Endodermal cell (in vitro differentiated cells): ENCODE measurements around the gene ANO9. TPM values are rescaled to one million over a fixed set of nuclear protein-coding genes. Genes with fewer than 3 reads are reported as not detected.

Experiments
- DNase-seq: peaks from one replicate; pipeline ENCODE4 v3.0.0-alpha.2; 2017
- H3K27ac ChIP-seq: 2 replicates; pipeline ENCODE4 v1.5.1; 2013; ENCODE audit warnings: mild to moderate bottlenecking, low read depth, low read length, moderate library complexity
- H3K27me3 ChIP-seq: 2 replicates; pipeline ENCODE4 v1.6.1; 2013; ENCODE audit warnings: mild to moderate bottlenecking, low read length, moderate library complexity; ENCODE audit not compliant: insufficient read depth, control insufficient read depth, poor library complexity, severe bottlenecking
- H3K36me3 ChIP-seq: 2 replicates; pipeline ENCODE4 v1.7.0; 2013; ENCODE audit warnings: mild to moderate bottlenecking, low read length, moderate library complexity; ENCODE audit not compliant: control insufficient read depth, insufficient read depth
- H3K4me1 ChIP-seq: one replicate; pipeline ENCODE4 v1.7.0; 2013; ENCODE audit warnings: low read length; ENCODE audit not compliant: control insufficient read depth, insufficient read depth
- H3K4me3 ChIP-seq: 2 replicates; pipeline ENCODE4 v1.5.1; 2013; ENCODE audit warnings: mild to moderate bottlenecking, low read length, moderate library complexity
- H3K9ac ChIP-seq: 2 replicates; pipeline ENCODE4 v1.6.1; 2013; ENCODE audit warnings: mild to moderate bottlenecking, low read length, moderate library complexity; ENCODE audit not compliant: poor library complexity, severe bottlenecking; ENCODE audit errors: extremely low read depth
- H3K9me3 ChIP-seq: 2 replicates; pipeline ENCODE4 v1.6.1; 2013; ENCODE audit warnings: mild to moderate bottlenecking, low read length, moderate library complexity; ENCODE audit not compliant: control insufficient read depth
- H3K27ac Mint-ChIP-seq: 2 replicates; pipeline ENCODE4 v1.8.0; 2020; ENCODE audit warnings: mixed read lengths
- H3K27me3 Mint-ChIP-seq: 2 replicates; pipeline ENCODE4 v1.8.0; 2021; ENCODE audit warnings: mild to moderate bottlenecking, mixed read lengths; ENCODE audit not compliant: insufficient read depth
- H3K36me3 Mint-ChIP-seq: 2 replicates; pipeline ENCODE4 v1.8.0; 2020; ENCODE audit warnings: low read depth, mixed read lengths
- H3K4me1 Mint-ChIP-seq: 2 replicates; pipeline ENCODE4 v1.8.0; 2020; ENCODE audit warnings: mixed read lengths
- H3K4me3 Mint-ChIP-seq: 2 replicates; pipeline ENCODE4 v1.8.0; 2020; ENCODE audit warnings: mild to moderate bottlenecking, moderate library complexity, mixed read lengths
- H3K9me3 Mint-ChIP-seq: 2 replicates; pipeline ENCODE4 v1.8.0; 2020; ENCODE audit warnings: mild to moderate bottlenecking, mixed read lengths
- WGBS, 2 experiments: methylation state at CpG; one replicate each; pipeline versions ENCODE4 v1.1.5 to v1.1.7; 2013; ENCODE audit warnings: missing lambda C conversion rate in 2 of 2, mixed read lengths in 1 of 2; ENCODE audit not compliant: insufficient coverage in 1 of 2, insufficient read length in 1 of 2; 5-methylcytosine and 5-hydroxymethylcytosine counted together
- total RNA-seq, 2 donors: library from RNA; stranded (reverse); fragmentation: NEBNext Ultra II Directional in 1 of 2; extraction: Animal tissue kit (Norgen Biotek cat#: 25700) in 1 of 2; gene quantifications; 2 replicates in 1 of 2; 3 replicates in 1 of 2; pipeline ENCODE4 v1.2.1, GENCODE V29; 2021
- TF ChIP-seq, protein P1 (sequence below): fragments of 200-600 bp; sonication (generic); conservative IDR thresholded peaks from 2 replicates; pipeline ENCODE4 v1.5.0; 2021; ENCODE audit warnings: antibody characterized with exemption, mild to moderate bottlenecking

The ANO9 gene
- total RNA-seq, 2 donors from 2014 or later = 16.8 to 17.8 TPM

DNA sequence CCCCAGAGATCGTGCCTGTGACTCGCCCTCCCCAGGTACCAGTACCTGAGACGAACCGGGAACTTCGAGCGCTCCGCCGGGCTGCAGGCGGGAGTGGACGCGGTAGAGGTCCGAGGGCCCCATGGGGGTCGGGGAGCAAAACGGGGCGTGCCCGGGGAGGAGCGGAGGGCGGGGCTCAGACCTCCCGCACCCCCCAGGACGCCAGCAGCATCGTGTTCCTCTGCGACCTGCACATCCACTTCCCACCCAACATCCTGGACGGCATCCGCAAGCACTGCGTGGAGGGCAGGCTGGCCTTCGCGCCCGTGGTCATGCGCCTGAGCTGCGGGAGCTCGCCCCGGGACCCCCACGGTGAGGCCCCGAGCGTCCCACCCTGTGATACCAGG is 61.7 kb downstream of the ANO9 start:
- Mint-ChIP-seq H3K27me3 (no peaks in the 10 kb centered on the region), H3K27ac (no peak overlapping the region), H3K9me3 (no peaks in the 10 kb centered on the region), H3K4me3 (no peak overlapping the region), H3K4me1 (no peaks in the 10 kb centered on the region), H3K36me3 (peaks cover 26% of the 10 kb centered on the region)
- Histone ChIP-seq H3K9me3 (no peaks in the 10 kb centered on the region), H3K27me3 (no peaks in the 10 kb centered on the region), H3K36me3 (no peaks in the 10 kb centered on the region), H3K9ac (no peak overlapping the region), H3K4me1 (no peaks in the 10 kb centered on the region), H3K27ac (no peak overlapping the region), H3K4me3 (no peak overlapping the region)
- WGBS, 2 experiments = 95 to 96% methylated on average over 18 to 35 of the region's 35 CpGs
- TF ChIP-seq, protein P1, sequence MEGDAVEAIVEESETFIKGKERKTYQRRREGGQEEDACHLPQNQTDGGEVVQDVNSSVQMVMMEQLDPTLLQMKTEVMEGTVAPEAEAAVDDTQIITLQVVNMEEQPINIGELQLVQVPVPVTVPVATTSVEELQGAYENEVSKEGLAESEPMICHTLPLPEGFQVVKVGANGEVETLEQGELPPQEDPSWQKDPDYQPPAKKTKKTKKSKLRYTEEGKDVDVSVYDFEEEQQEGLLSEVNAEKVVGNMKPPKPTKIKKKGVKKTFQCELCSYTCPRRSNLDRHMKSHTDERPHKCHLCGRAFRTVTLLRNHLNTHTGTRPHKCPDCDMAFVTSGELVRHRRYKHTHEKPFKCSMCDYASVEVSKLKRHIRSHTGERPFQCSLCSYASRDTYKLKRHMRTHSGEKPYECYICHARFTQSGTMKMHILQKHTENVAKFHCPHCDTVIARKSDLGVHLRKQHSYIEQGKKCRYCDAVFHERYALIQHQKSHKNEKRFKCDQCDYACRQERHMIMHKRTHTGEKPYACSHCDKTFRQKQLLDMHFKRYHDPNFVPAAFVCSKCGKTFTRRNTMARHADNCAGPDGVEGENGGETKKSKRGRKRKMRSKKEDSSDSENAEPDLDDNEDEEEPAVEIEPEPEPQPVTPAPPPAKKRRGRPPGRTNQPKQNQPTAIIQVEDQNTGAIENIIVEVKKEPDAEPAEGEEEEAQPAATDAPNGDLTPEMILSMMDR = no peak
- no peak for DNase-seq

GRCh38 chr11:379205-380094 is 62.4 kb downstream of the ANO9 start:
- Histone ChIP-seq H3K36me3 (no peaks in the 10 kb centered on the region), H3K4me3 (no peak overlapping the region), H3K9ac (no peak overlapping the region), H3K27me3 (no peaks in the 10 kb centered on the region), H3K27ac (no peak overlapping the region), H3K9me3 (no peaks in the 10 kb centered on the region), H3K4me1 (no peaks in the 10 kb centered on the region)
- 96 to 98% methylated on average over 81 to 87 of the region's 87 CpGs for WGBS, 2 experiments
- DNase-seq = no peak
- Mint-ChIP-seq H3K27me3 (no peaks in the 10 kb centered on the region), H3K4me1 (no peaks in the 10 kb centered on the region), H3K36me3 (peaks cover 26% of the 10 kb centered on the region), H3K4me3 (no peak overlapping the region), H3K27ac (no peak overlapping the region), H3K9me3 (no peaks in the 10 kb centered on the region)
- TF ChIP-seq, protein P1 = no peak

DNA sequence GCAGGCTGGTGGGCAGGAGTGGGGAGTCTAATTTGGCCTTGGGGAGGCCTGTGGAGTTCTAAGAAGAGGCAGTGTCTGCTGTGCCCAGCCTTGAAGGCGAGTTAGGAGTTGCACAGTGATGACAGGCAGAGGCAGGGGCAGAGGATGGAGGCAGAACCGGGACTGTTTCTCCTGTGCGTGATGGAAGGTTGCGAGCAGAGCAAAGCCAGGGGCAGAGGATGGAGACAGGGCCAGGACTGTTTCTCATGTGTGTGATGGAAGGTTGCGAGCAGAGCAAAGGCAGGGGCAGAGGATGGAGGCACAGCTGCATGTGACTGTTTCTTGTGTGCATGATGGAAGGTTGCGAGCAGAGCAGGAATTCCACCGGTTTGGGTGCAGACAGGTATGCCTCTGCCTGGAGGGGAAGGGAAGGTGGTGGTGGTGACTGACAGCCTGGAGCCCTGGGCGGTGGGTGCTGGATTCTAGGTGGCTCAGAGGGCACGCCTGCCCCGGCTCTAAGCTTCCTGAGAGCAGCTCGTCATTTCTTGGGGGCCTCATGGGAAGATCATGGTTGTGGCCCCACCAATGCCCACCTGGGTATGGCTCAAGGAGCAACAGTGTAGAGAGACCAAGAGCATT is 63.8 kb downstream of the ANO9 start:
- Mint-ChIP-seq H3K9me3 (peaks cover 4% of the 10 kb centered on the region), H3K36me3 (peaks cover 36% of the 10 kb centered on the region), H3K4me1 (no peaks in the 10 kb centered on the region), H3K4me3 (no peak overlapping the region), H3K27ac (no peak overlapping the region), H3K27me3 (no peaks in the 10 kb centered on the region)
- WGBS, 2 experiments = 85 to 95% methylated on average over 6 to 11 of the region's 11 CpGs
- H3K36me3 ChIP-seq = peaks cover 13% of the 10 kb centered on the region
- H3K9ac ChIP-seq = no peak overlapping the region
- peaks cover 8% of the 10 kb centered on the region for H3K9me3 ChIP-seq
- H3K27ac ChIP-seq = no peak overlapping the region
- TF ChIP-seq, protein P1 = no peak
- DNase-seq = no peak
- no peak overlapping the region for H3K4me3 ChIP-seq
- no peaks in the 10 kb centered on the region for H3K4me1 ChIP-seq
- H3K27me3 ChIP-seq = no peaks in the 10 kb centered on the region
